ENCODE measurements around the gene GCC2. TPM values are rescaled to one million over a fixed set of nuclear protein-coding genes. Genes with fewer than 3 reads are reported as not detected.

The GCC2 gene
- total and polyA plus RNA-seq, 9 of the 15 experiments (the other 6 are each of a cell fraction or from before 2014, with no cell fraction given): 11.4 to 35.7 (median 19.9) TPM

- 0 out of 2 replicates have a peak, but pooled peaks have one; percentile 40 for TF ChIP-seq SIN3B (IDR thresholded peaks at IDR 0.05; ENCODE audit: low read depth)
- no peak for TF ChIP-seq POLR2H (tag; IDR thresholded peaks at IDR 0.05; ENCODE audit: low read depth)
- peak; percentile 45; the same call in 1 of the 2 replicates for TF ChIP-seq E2F3 (CRISPR knock-in tag; IDR thresholded peaks at IDR 0.05)
- no peak for TF ChIP-seq IRF2 (CRISPR knock-in tag; IDR thresholded peaks at IDR 0.05)
- peak; percentile 97 for TF ChIP-seq RFX1 (IDR thresholded peaks at IDR 0.05)
- TF ChIP-seq ZZZ3 (IDR thresholded peaks at IDR 0.05): no peak
- no peak for TF ChIP-seq ZFP1 (CRISPR knock-in tag; IDR thresholded peaks at IDR 0.05)
- TF ChIP-seq TFE3 (CRISPR knock-in tag; IDR thresholded peaks at IDR 0.05): no peak
- TF ChIP-seq ETV5 (CRISPR knock-in tag; IDR thresholded peaks at IDR 0.05; ENCODE audit: low read depth): 0 out of 2 replicates have a peak, but pooled peaks have one; percentile 17
- no peak for TF ChIP-seq LARP7 (IDR thresholded peaks at IDR 0.05)
- TF ChIP-seq ZSCAN32 (CRISPR knock-in tag; IDR thresholded peaks at IDR 0.05): no peak
- no peak for TF ChIP-seq SLC30A9 (CRISPR knock-in tag; IDR thresholded peaks at IDR 0.05)
- no peak for TF ChIP-seq PCBP2 (IDR thresholded peaks at IDR 0.05; ENCODE audit: low read depth, low read length, poor library complexity, severe bottlenecking)
- no peak for TF ChIP-seq TEAD4 (IDR thresholded peaks at IDR 0.05; ENCODE audit: low read length)
- TF ChIP-seq TEAD4 (CRISPR knock-in tag; IDR thresholded peaks at IDR 0.05; ENCODE audit: borderline replicate concordance): no peak
- no peak; the same call in 1 of the 2 replicates for TF ChIP-seq PREB (CRISPR knock-in tag; IDR thresholded peaks at IDR 0.05)
- TF ChIP-seq ZNF121 (CRISPR knock-in tag; conservative IDR thresholded peaks at IDR 0.05): no peak
- no peak for TF ChIP-seq ZNF655 (CRISPR knock-in tag; IDR thresholded peaks at IDR 0.05)
- TF ChIP-seq ZNF175 (CRISPR knock-in tag; IDR thresholded peaks at IDR 0.05; ENCODE audit: low read depth): no peak
- TF ChIP-seq MTF1 (CRISPR knock-in tag; IDR thresholded peaks at IDR 0.05; ENCODE audit: borderline replicate concordance): no peak
- no peak for TF ChIP-seq GTF2A2 (tag; IDR thresholded peaks at IDR 0.05)
- no peak for TF ChIP-seq GTF2F1 (IDR thresholded peaks at IDR 0.05; ENCODE audit: low read depth, low read length)
- no peak for TF ChIP-seq MBD1 (CRISPR knock-in tag; IDR thresholded peaks at IDR 0.05)
- no peak for TF ChIP-seq RAD51 (IDR thresholded peaks at IDR 0.05; ENCODE audit: borderline replicate concordance, low read depth)
Measured at GRCh38 chr2:108448678-108449409, at the start of gene GCC2 (continued).
